K562 (cell line): Measurements from ENCODE around the gene PKLR. TPM values are rescaled to one million over a fixed set of nuclear protein-coding genes. Genes with fewer than 3 reads are reported as not detected.

Source experiments
- BMI1 ChIP-seq: fragments of 150-350 bp; IDR thresholded peaks from 2 replicates; pipeline ENCODE4 v1.6.1; 2014; ENCODE audit warnings: low read length
- CSDE1 ChIP-seq, 2 experiments: fragments of 450-650 bp; IDR thresholded peaks; 2 replicates each; pipeline ENCODE4 v1.6.1; 2016; ENCODE audit warnings: mild to moderate bottlenecking in 1 of 2
- CTBP1 ChIP-seq: fragments of 450-650 bp; IDR thresholded peaks from 2 replicates; pipeline ENCODE4 v1.6.1; 2016; ENCODE audit warnings: borderline replicate concordance
- CTCF ChIP-seq, 3 experiments: IDR thresholded peaks in 2 of 3; conservative IDR thresholded peaks in 1 of 3; 2 replicates each; pipeline ENCODE4 v1.5.1; 2011 to 2012; ENCODE audit warnings: low read length in 3 of 3, mild to moderate bottlenecking in 3 of 3, control low read depth in 2 of 3, improper control_type of control experiment in 1 of 3, inconsistent platforms in 1 of 3, low read depth in 1 of 3, mixed read lengths in 1 of 3, moderate library complexity in 1 of 3; ENCODE audit not compliant: insufficient read depth in 2 of 3
- DNMT1 ChIP-seq: fragments of 450-650 bp; IDR thresholded peaks from 2 replicates; pipeline ENCODE4 v1.6.1; 2016; ENCODE audit warnings: antibody characterized with exemption, mild to moderate bottlenecking
- EGR1 ChIP-seq: fragments of 450-650 bp; conservative IDR thresholded peaks from 2 replicates; pipeline ENCODE4 v1.6.1; 2017; ENCODE audit warnings: mild to moderate bottlenecking
- ELF1 ChIP-seq: fragments of 200-800 bp; sonication (Bioruptor generic); IDR thresholded peaks from 2 replicates; pipeline ENCODE4 v1.6.1; 2016; ENCODE audit warnings: missing genetic modification characterization, missing compliant biosample characterization
- ESRRA ChIP-seq: fragments of 450-650 bp; IDR thresholded peaks from 2 replicates; pipeline ENCODE4 v1.6.1; 2014; ENCODE audit warnings: low read depth, mild to moderate bottlenecking, moderate library complexity, borderline replicate concordance
- FOXP1 ChIP-seq: sonication (generic); formaldehyde crosslinking; IDR thresholded peaks from 2 replicates; pipeline ENCODE4 v1.8.0; 2022; ENCODE audit warnings: mild to moderate bottlenecking, missing genetic modification reagents
- GATAD2A ChIP-seq: fragments of 450-650 bp; IDR thresholded peaks from 2 replicates; pipeline ENCODE4 v1.6.1; 2017
- MEF2D ChIP-seq: conservative IDR thresholded peaks from 2 replicates; pipeline ENCODE4 v1.6.1; 2016; ENCODE audit warnings: low read depth, missing genetic modification characterization, missing compliant biosample characterization
- NONO ChIP-seq, 2 experiments: fragments of 200-400 bp in 1 of 2; fragments of 450-650 bp in 1 of 2; formaldehyde crosslinking in 1 of 2; IDR thresholded peaks; 2 replicates each; pipeline ENCODE4 v1.6.1; 2017; ENCODE audit warnings: low read depth in 2 of 2, mild to moderate bottlenecking in 2 of 2, moderate library complexity in 2 of 2, low read length in 1 of 2
- NRF1 ChIP-seq, 2 experiments: fragments of 450-650 bp; IDR thresholded peaks in 1 of 2; conservative IDR thresholded peaks in 1 of 2; 2 replicates each; pipeline ENCODE4 v1.6.1; 2014; ENCODE audit warnings: mild to moderate bottlenecking in 2 of 2
- RUNX1 ChIP-seq: sonication (generic); IDR thresholded peaks from 2 replicates; pipeline ENCODE4 v1.6.1; 2016; ENCODE audit warnings: antibody characterized with exemption, low read depth
- SAP30 ChIP-seq: fragments of 200-600 bp; sonication (generic); IDR thresholded peaks from 2 replicates; pipeline ENCODE4 v1.6.1; 2012; ENCODE audit warnings: borderline replicate concordance, low read depth, mild to moderate bottlenecking, moderate library complexity, low read length, control low read depth, inconsistent platforms; ENCODE audit not compliant: insufficient read depth, poor library complexity, severe bottlenecking
- SRSF7 ChIP-seq: fragments of 200-400 bp; formaldehyde crosslinking; optimal IDR thresholded peaks from 2 replicates; pipeline ENCODE3; 2017; ENCODE audit warnings: mild to moderate bottlenecking, low read depth, low read length
- YY1 ChIP-seq, 3 experiments: IDR thresholded peaks; 2 replicates each; pipeline ENCODE4 v1.6.1; 2011; ENCODE audit warnings: low read length in 2 of 3, mild to moderate bottlenecking in 2 of 3, moderate library complexity in 2 of 3, borderline replicate concordance in 1 of 3, control low read depth in 1 of 3, low read depth in 1 of 3; ENCODE audit not compliant: insufficient read depth in 3 of 3, insufficient replicate concordance in 2 of 3, control insufficient read depth in 1 of 3, insufficient read length in 1 of 3; ENCODE audit errors: extremely low read depth in 1 of 3
- ZNF124 ChIP-seq: sonication (generic); formaldehyde crosslinking; IDR thresholded peaks from 2 replicates; pipeline ENCODE4 v1.8.1; 2022; ENCODE audit warnings: missing genetic modification reagents
- ZNF280B ChIP-seq: fragments of 250-450 bp; sonication (Bioruptor Pico); IDR thresholded peaks from 2 replicates; pipeline ENCODE4 v1.5.1; 2021; ENCODE audit warnings: mild to moderate bottlenecking
- ZNF3 ChIP-seq: fragments of 250-450 bp; sonication (Bioruptor Pico); IDR thresholded peaks from 2 replicates; pipeline ENCODE4 v1.5.0; 2021; ENCODE audit warnings: mild to moderate bottlenecking, moderate library complexity
- ZNF384 ChIP-seq: IDR thresholded peaks from 2 replicates; pipeline ENCODE4 v1.6.1; 2012; ENCODE audit warnings: low read depth, low read length, improper control_type of control experiment
- ZNF717 ChIP-seq: fragments of 250-450 bp; sonication (Bioruptor Pico); IDR thresholded peaks from 2 replicates; pipeline ENCODE4 v1.5.0; 2021
- ZSCAN32 ChIP-seq: fragments of 450-650 bp; formaldehyde crosslinking; IDR thresholded peaks from 2 replicates; pipeline ENCODE4 v1.4.0; 2020; ENCODE audit warnings: mild to moderate bottlenecking, moderate library complexity
- polyA plus RNA-seq, 8 experiments: library from polyadenylated mRNA; depleted of rRNA in 4 of 8; stranded (reverse) in 5 of 8; unstranded in 3 of 8; fragments of >200 nt; fragmentation: Nextera tagmentation in 2 of 8; fragmentation: Illumina TruSeq in 1 of 8; extraction: Ambion mirVana in 2 of 8; extraction: Trizol in 1 of 8; gene quantifications; 2 replicates each; pipeline versions ENCODE4 v1.2.1 to v1.2.3, GENCODE V29; 2011 to 2014; ENCODE audit warnings: inconsistent platforms in 1 of 8, missing spikeins in 1 of 8
- total RNA-seq, 7 experiments: library from RNA; depleted of rRNA in 6 of 7; stranded (reverse); fragments of >200 nt in 6 of 7; fragmentation: Illumina TruSeq in 2 of 7; extraction: Trizol in 2 of 7; gene quantifications; 2 replicates each; pipeline versions ENCODE4 v1.2.1 to v1.2.3, GENCODE V29; 2011 to 2021; ENCODE audit warnings: low replicate concordance in 1 of 7

The PKLR gene
- total and polyA plus RNA-seq, 9 of the 15 experiments (the other 6 are each of a cell fraction or from before 2014, with no cell fraction given), result 10.7 to 78.4 (median 38.2) TPM

GRCh38 chr1:155277070-155277901 lies 24.0 kb downstream of the PKLR start, which contains the start of gene HCN3 (continued):
- peak; percentile 62 to 85 (median 74) for TF ChIP-seq CTCF (IDR thresholded peaks at IDR 0.05 in 2 of 3, conservative IDR thresholded peaks at IDR 0.05 in 1 of 3; ENCODE audit: insufficient read depth in 2 of 3, low read depth in 1 of 3, low read length in 3 of 3)
- TF ChIP-seq SAP30, result peak; percentile 87
- TF ChIP-seq ZNF280B, result no peak
- TF ChIP-seq SRSF7, result no peak
- TF ChIP-seq CTBP1, result peak; percentile 82
- TF ChIP-seq CSDE1 (IDR thresholded peaks at IDR 0.05), result no peak
- TF ChIP-seq ZNF384, result peak; percentile 34
- TF ChIP-seq EGR1, result peak; percentile 75
- peak in 1 of 2 experiments; percentile 50; a peak in 1 of 4 replicates for TF ChIP-seq NONO (IDR thresholded peaks at IDR 0.05; ENCODE audit: low read depth in 2 of 2, low read length in 1 of 2)
- no peak for TF ChIP-seq ZNF124 (CRISPR knock-in tag)
- TF ChIP-seq GATAD2A, result no peak
- peak; percentile 78 to 80 for TF ChIP-seq NRF1 (conservative IDR thresholded peaks at IDR 0.05 in 1 of 2, IDR thresholded peaks at IDR 0.05 in 1 of 2)
- TF ChIP-seq ZNF3 (CRISPR knock-in tag), result no peak
- no peak for TF ChIP-seq ZSCAN32 (CRISPR knock-in tag)
- 0 out of 2 replicates have a peak, but pooled peaks have one; percentile 46 for TF ChIP-seq FOXP1 (CRISPR knock-in tag)
- no peak for TF ChIP-seq MEF2D (tag)
- TF ChIP-seq ZNF717 (CRISPR knock-in tag), result no peak
- 0 out of 2 replicates have a peak, but pooled peaks have one; percentile 24 for TF ChIP-seq ELF1
- no peak for TF ChIP-seq RUNX1
- TF ChIP-seq YY1 (IDR thresholded peaks at IDR 0.05; ENCODE audit: borderline replicate concordance in 1 of 3, control insufficient read depth in 1 of 3, extremely low read depth in 1 of 3, insufficient read depth in 3 of 3, insufficient read length in 1 of 3, insufficient replicate concordance in 2 of 3, low read depth in 1 of 3, low read length in 2 of 3), result peak in 1 of 3 experiments; percentile 40
- TF ChIP-seq DNMT1, result no peak
- TF ChIP-seq ESRRA, result peak; percentile 43; the same call in 1 of the 2 replicates
- no peak for TF ChIP-seq BMI1
